AG04449 (cell line): ENCODE results near the gene DCAF5.

ENCODE experiments used
- CTCF ChIA-PET: fragments of 350-600 bp; formaldehyde crosslinking; extraction: SDS; loops from one replicate; lab custom pipeline; 2021; ENCODE audit warnings: antibody characterized with exemption; lab: Yijun Ruan, JAX
- POLR2A ChIA-PET: fragments of 400-600, 350-600 bp; formaldehyde crosslinking; extraction: SDS; loops from one replicate; lab custom pipeline; 2020; ENCODE audit warnings: antibody characterized with exemption, inconsistent platforms; lab: Yijun Ruan, JAX
- DNase-seq: peaks from one replicate; pipeline ENCODE4 v3.0.0-alpha.2; 2010; ENCODE audit warnings: low read depth, low spot score
- H3K4me3 ChIP-seq: 2 replicates; pipeline ENCODE4 v1.5.1; 2011; ENCODE audit warnings: low read depth, mild to moderate bottlenecking, control low read depth, low read length
- TF ChIP-seq, protein P1 (sequence below): IDR thresholded peaks from one replicate; pipeline ENCODE4 v1.5.1; 2011; ENCODE audit warnings: mild to moderate bottlenecking, moderate library complexity, low read length, control low read depth, inconsistent platforms; ENCODE audit not compliant: insufficient read depth; ENCODE audit errors: missing control alignments

The DCAF5 gene

GRCh38 chr14:69046476-69046860 lies 106.5 kb downstream of the DCAF5 start:
- POLR2A ChIA-PET = interaction anchor here (0.7 to 1.3 kb wide), 2 partner anchors 10 to 67 kb away, joined by 3 to 5 read pairs; partner anchors contain the start of gene ACTN1
- H3K4me3 ChIP-seq = no peak overlapping the region
- CTCF ChIA-PET = interaction anchor here (0.5 to 2.7 kb wide), 3 partner anchors 10 to 113 kb away, joined by 3 to 9 read pairs (median 3); no protein-coding TSS in a partner anchor
- TF ChIP-seq, protein P1, sequence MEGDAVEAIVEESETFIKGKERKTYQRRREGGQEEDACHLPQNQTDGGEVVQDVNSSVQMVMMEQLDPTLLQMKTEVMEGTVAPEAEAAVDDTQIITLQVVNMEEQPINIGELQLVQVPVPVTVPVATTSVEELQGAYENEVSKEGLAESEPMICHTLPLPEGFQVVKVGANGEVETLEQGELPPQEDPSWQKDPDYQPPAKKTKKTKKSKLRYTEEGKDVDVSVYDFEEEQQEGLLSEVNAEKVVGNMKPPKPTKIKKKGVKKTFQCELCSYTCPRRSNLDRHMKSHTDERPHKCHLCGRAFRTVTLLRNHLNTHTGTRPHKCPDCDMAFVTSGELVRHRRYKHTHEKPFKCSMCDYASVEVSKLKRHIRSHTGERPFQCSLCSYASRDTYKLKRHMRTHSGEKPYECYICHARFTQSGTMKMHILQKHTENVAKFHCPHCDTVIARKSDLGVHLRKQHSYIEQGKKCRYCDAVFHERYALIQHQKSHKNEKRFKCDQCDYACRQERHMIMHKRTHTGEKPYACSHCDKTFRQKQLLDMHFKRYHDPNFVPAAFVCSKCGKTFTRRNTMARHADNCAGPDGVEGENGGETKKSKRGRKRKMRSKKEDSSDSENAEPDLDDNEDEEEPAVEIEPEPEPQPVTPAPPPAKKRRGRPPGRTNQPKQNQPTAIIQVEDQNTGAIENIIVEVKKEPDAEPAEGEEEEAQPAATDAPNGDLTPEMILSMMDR = no peak
- DNase-seq = no peak

- TF ChIP-seq, protein P1 = no peak
- H3K4me3 ChIP-seq = no peak overlapping the region
- ChIA-PET CTCF (interaction anchor here (0.5 to 2.7 kb wide), 4 partner anchors 10 to 113 kb away, joined by 3 to 9 read pairs (median 4); no protein-coding TSS in a partner anchor), POLR2A (interaction anchor here (1.3 kb wide), 1 partner anchor 67 kb away, joined by 5 read pairs; the partner anchor contains the start of gene ACTN1)
- DNase-seq = no peak
Measured at GRCh38 chr14:69045857-69046475, 107.0 kb downstream of the DCAF5 start.

DNA sequence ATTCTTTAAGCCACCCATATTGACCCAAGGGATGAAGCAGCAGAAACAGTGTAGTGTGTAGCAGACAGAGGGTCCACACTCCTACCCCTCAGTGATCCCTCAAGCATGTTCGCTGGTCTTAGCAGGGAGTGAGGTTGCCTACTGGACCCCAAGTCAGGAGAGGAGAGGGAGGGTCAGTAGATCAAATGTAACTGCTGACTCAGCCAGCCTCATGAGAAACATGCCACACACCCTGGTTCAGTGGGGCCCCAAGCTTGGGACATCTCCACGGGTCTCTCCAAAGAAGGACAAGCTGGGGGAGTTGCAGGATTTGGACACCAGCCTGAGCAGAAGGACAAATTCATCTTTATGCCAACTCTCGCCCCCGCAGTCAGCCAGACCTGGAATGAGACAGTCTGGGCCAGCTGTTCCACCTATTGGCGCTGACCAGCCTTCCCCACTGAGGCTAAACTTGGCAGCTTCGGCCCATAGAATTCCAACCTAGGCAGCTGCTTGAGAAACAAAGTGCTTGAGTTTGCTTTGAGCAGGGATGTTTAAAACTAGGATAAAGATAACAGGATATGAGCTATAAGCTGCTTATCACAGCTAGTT lies 107.9 kb downstream of the DCAF5 start:
- TF ChIP-seq, protein P1 = no peak

DNA sequence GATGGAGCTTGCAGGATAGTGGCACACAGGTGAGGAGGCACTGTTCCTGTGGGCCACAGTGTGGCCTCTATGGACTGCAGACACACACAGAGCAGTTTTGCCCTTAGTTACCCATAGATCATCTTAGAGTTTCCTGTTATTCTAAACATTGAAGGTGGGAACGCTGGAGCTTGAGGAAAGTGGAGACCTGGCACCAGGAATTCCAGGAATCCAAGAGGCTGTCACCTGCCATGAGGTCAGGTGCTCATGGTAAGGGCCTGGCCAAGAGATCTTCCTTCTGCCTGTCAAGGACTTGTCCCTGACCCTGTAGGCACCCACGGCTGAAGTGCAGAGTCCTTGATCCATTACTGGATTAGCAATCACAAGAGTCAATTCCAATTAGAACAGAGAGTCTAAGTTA lies 108.6 kb downstream of the DCAF5 start:
- CTCF ChIA-PET = interaction anchor here (1.8 to 2.2 kb wide), 2 partner anchors 12 to 46 kb away, joined by 6 read pairs; no protein-coding TSS in a partner anchor
- no peak overlapping the region for H3K4me3 ChIP-seq
- TF ChIP-seq, protein P1 = no peak
- POLR2A ChIA-PET = interaction anchor here (1.0 kb wide), 1 partner anchor 67 kb away, joined by 3 read pairs; no protein-coding TSS in a partner anchor
- DNase-seq = no peak

More for the DNA sequence above, 107.9 kb downstream of the DCAF5 start:
- H3K4me3 ChIP-seq = no peak overlapping the region
- no peak for DNase-seq
- POLR2A ChIA-PET = interaction anchor here (1.3 kb wide), 1 partner anchor 66 kb away, joined by 5 read pairs; the partner anchor contains the start of gene ACTN1
- CTCF ChIA-PET = interaction anchor here (0.9 to 2.7 kb wide), 4 partner anchors 8 to 62 kb away, joined by 3 to 9 read pairs (median 4); no protein-coding TSS in a partner anchor

GRCh38 chr14:69043596-69044260 lies 109.2 kb downstream of the DCAF5 start:
- POLR2A ChIA-PET = interaction anchor here (1.0 kb wide), 1 partner anchor 66 kb away, joined by 3 read pairs; no protein-coding TSS in a partner anchor
- DNase-seq = no peak
- CTCF ChIA-PET = interaction anchor here (0.6 to 2.2 kb wide), 4 partner anchors 9 to 85 kb away, joined by 3 to 7 read pairs (median 5); no protein-coding TSS in a partner anchor
- TF ChIP-seq, protein P1 = no peak
- no peak overlapping the region for H3K4me3 ChIP-seq
